OCI-LY7 (cell line): ENCODE data around the gene SMAD4. TPM values are rescaled to one million over a fixed set of nuclear protein-coding genes. Genes with fewer than 3 reads are reported as not detected.

ENCODE experiments used
- BruUV-seq: library from RNA; stranded (reverse); fragments of 400-500 nt; replicated peaks from 2 replicates; lab custom pipeline; 2021; lab: Mats Ljungman, UMichigan
- CTCF ChIA-PET: fragments of 300-600 bp; sonication (Branson Sonifier 250); formaldehyde crosslinking; loops from one replicate; lab custom pipeline; 2022; ENCODE audit warnings: antibody characterized with exemption; ENCODE audit not compliant: unreplicated experiment; lab: Charles Lee
- POLR2A ChIA-PET: fragments of 300-600 bp; sonication (Branson Sonifier 250); formaldehyde crosslinking; loops from one replicate; lab custom pipeline; 2022; ENCODE audit warnings: antibody characterized with exemption; lab: Charles Lee
- DNase-seq: peaks from one replicate; pipeline ENCODE4 v3.0.0-alpha.2; 2015; ENCODE audit warnings: low spot score
- H2AFZ ChIP-seq: fragments of 200-600 bp; sonication (generic), shearing (Covaris generic); 2 replicates; pipeline ENCODE4 v1.6.1; 2014; ENCODE audit warnings: mild to moderate bottlenecking, antibody characterized with exemption, low read length, moderate library complexity
- H3K27ac ChIP-seq: fragments of 200-600 bp; sonication (generic); 2 replicates; pipeline ENCODE4 v1.5.1; 2014; ENCODE audit warnings: mixed run types, low read depth, mild to moderate bottlenecking, moderate library complexity, low read length, inconsistent platforms; ENCODE audit not compliant: poor library complexity, severe bottlenecking
- H3K36me3 ChIP-seq: fragments of 200-600 bp; sonication (generic); 2 replicates; pipeline ENCODE4 v1.6.1; 2014; ENCODE audit warnings: mild to moderate bottlenecking, antibody characterized with exemption, low read length, moderate library complexity, mixed read lengths; ENCODE audit not compliant: insufficient read depth
- H3K4me1 ChIP-seq: fragments of 200-600 bp; sonication (generic); 2 replicates; pipeline ENCODE4 v1.5.1; 2014; ENCODE audit warnings: mild to moderate bottlenecking, low read length; ENCODE audit not compliant: insufficient read depth, poor library complexity, severe bottlenecking
- H3K4me2 ChIP-seq: fragments of 200-600 bp; sonication (generic); 2 replicates; pipeline ENCODE4 v1.6.1; 2014; ENCODE audit warnings: mild to moderate bottlenecking, low read length
- H3K4me3 ChIP-seq: fragments of 200-600 bp; sonication (generic); 2 replicates; pipeline ENCODE4 v1.5.1; 2014; ENCODE audit warnings: mild to moderate bottlenecking, low read depth, low read length; ENCODE audit not compliant: poor library complexity, severe bottlenecking
- H3K79me2 ChIP-seq: fragments of 200-600 bp; sonication (generic); 2 replicates; pipeline ENCODE4 v1.6.1; 2016; ENCODE audit warnings: low read depth, mild to moderate bottlenecking, low read length, moderate library complexity, mixed read lengths; ENCODE audit not compliant: insufficient read depth
- H3K9me2 ChIP-seq: fragments of 200-600 bp; sonication (generic); 2 replicates; pipeline ENCODE4 v1.6.1; 2016; ENCODE audit warnings: mild to moderate bottlenecking, low read length, mixed read lengths; ENCODE audit not compliant: insufficient read depth
- H3K9me3 ChIP-seq: fragments of 200-600 bp; sonication (generic); 2 replicates; pipeline ENCODE4 v1.6.1; 2014; ENCODE audit warnings: mild to moderate bottlenecking, mixed run types, low read length, mixed read lengths
- H4K20me1 ChIP-seq: fragments of 200-600 bp; sonication (generic); 2 replicates; pipeline ENCODE4 v1.6.1; 2014; ENCODE audit warnings: mild to moderate bottlenecking, antibody characterized with exemption, low read length, moderate library complexity, mixed read lengths; ENCODE audit not compliant: insufficient read depth
- EZH2phosphoT487 ChIP-seq: fragments of 200-600 bp; sonication (generic); IDR thresholded peaks from 2 replicates; pipeline ENCODE4 v1.6.1; 2018; ENCODE audit warnings: low read depth, borderline replicate concordance, mild to moderate bottlenecking, mixed run types, antibody characterized with exemption, low read length, moderate library complexity, mixed read lengths
- intact Hi-C: fragments of 100-400 bp; cut with micrococcal nuclease; formaldehyde crosslinking; loops from one replicate; pipeline ENCODE4 v1.10.0; 2022; ENCODE audit not compliant: unreplicated experiment
- total RNA-seq, 2 experiments: library from RNA; depleted of rRNA in 1 of 2; stranded (reverse); fragments of >200 nt in 1 of 2; shearing (Covaris generic) in 1 of 2; gene quantifications; 2 replicates each; pipeline ENCODE4 v1.2.3, GENCODE V29; 2014 to 2022
- TF ChIP-seq, protein P1 (sequence below): fragments of 200-600 bp; sonication (generic); conservative IDR thresholded peaks from 2 replicates; pipeline ENCODE4 v1.5.1; 2014; ENCODE audit warnings: mild to moderate bottlenecking, antibody characterized with exemption, low read length, moderate library complexity, mixed read lengths

The SMAD4 gene
- total RNA-seq, 2 experiments from 2014 or later: 44.7 to 47.6 TPM

DNA sequence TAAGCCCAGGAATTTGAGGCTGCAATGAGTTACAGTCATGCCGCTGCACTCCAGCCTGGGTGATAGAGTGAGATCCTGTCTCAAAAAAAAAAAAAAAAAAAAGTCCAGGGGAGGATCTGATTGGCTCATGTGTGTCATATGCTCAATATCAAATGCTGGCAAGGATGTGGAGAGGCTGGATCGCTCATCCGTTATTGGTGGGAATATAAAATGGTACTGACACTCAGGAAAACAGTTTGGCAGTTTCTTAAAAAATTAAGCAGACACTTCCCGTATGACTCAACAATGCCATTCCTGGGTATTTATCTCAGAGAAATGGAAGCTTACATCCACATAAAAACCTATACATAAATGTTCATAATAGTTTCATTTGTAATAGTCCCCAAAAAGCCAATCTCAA lies 98.5 kb downstream of the SMAD4 start:
- POLR2A ChIA-PET: interaction anchor here (0.7 kb wide), 1 partner anchor 17 kb away, joined by 6 read pairs; no protein-coding TSS in a partner anchor
- no peak overlapping the region for H3K4me2 ChIP-seq
- CTCF ChIA-PET: no interaction called here
- TF ChIP-seq, protein P1, sequence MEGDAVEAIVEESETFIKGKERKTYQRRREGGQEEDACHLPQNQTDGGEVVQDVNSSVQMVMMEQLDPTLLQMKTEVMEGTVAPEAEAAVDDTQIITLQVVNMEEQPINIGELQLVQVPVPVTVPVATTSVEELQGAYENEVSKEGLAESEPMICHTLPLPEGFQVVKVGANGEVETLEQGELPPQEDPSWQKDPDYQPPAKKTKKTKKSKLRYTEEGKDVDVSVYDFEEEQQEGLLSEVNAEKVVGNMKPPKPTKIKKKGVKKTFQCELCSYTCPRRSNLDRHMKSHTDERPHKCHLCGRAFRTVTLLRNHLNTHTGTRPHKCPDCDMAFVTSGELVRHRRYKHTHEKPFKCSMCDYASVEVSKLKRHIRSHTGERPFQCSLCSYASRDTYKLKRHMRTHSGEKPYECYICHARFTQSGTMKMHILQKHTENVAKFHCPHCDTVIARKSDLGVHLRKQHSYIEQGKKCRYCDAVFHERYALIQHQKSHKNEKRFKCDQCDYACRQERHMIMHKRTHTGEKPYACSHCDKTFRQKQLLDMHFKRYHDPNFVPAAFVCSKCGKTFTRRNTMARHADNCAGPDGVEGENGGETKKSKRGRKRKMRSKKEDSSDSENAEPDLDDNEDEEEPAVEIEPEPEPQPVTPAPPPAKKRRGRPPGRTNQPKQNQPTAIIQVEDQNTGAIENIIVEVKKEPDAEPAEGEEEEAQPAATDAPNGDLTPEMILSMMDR: no peak
- TF ChIP-seq EZH2phosphoT487: no peak
- no peaks in the 10 kb centered on the region for H3K4me1 ChIP-seq
- BruUV-seq: no TSS peak
- H2AFZ ChIP-seq: no peak overlapping the region
- no peaks in the 10 kb centered on the region for H3K9me2 ChIP-seq
- H3K36me3 ChIP-seq: no peaks in the 10 kb centered on the region
- H3K4me3 ChIP-seq: no peak overlapping the region
- H3K9me3 ChIP-seq: no peaks in the 10 kb centered on the region
- no peaks in the 10 kb centered on the region for H4K20me1 ChIP-seq
- no peaks in the 10 kb centered on the region for H3K79me2 ChIP-seq
- no peak for DNase-seq
- no peak overlapping the region for H3K27ac ChIP-seq
- intact Hi-C loops: no loop called here

DNA sequence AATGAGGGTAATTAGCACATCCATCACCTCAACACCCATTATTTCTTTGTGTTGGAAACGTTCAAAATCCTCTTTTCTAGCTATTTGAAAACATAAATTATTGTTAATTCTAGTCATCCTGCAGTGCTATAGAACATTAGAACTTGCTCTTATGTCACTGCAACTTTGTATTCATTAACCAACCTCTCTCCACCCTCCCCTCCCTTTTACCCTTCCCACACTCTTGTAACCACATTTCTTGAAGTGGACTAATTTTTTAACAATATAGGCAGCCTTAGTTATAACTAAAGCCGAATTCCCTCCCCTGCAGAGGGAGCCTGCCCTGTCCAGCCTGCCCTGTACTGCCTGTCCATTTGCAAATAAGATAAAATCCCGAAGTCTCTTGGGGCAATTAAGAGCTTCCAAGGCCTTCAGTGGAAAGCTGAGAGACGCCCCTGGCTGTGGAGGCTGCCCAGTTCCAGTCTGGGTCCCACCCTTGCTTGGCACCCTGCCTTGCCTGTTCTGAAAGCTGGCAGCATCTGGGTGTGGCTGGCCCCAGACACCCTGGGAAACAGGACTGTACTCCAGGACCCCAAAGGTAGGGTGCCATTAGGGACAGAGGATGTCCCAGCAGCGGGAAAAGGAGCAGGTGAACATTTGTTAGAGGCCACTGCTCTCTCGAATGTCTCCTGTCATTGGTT lies 102.4 kb downstream of the SMAD4 start:
- intact Hi-C loops: no loop called here
- no peaks in the 10 kb centered on the region for H3K9me2 ChIP-seq
- ChIA-PET POLR2A (no interaction called here), CTCF (no interaction called here)
- H3K27ac ChIP-seq: no peak overlapping the region
- H3K9me3 ChIP-seq: no peaks in the 10 kb centered on the region
- H3K4me1 ChIP-seq: no peaks in the 10 kb centered on the region
- no peak overlapping the region for H3K4me3 ChIP-seq
- H3K36me3 ChIP-seq: no peaks in the 10 kb centered on the region
- H3K79me2 ChIP-seq: no peaks in the 10 kb centered on the region
- no TSS peak for BruUV-seq
- H2AFZ ChIP-seq: no peak overlapping the region
- no peak for DNase-seq
- no peak overlapping the region for H3K4me2 ChIP-seq
- TF ChIP-seq EZH2phosphoT487: no peak
- TF ChIP-seq, protein P1: no peak
- H4K20me1 ChIP-seq: no peaks in the 10 kb centered on the region

DNA sequence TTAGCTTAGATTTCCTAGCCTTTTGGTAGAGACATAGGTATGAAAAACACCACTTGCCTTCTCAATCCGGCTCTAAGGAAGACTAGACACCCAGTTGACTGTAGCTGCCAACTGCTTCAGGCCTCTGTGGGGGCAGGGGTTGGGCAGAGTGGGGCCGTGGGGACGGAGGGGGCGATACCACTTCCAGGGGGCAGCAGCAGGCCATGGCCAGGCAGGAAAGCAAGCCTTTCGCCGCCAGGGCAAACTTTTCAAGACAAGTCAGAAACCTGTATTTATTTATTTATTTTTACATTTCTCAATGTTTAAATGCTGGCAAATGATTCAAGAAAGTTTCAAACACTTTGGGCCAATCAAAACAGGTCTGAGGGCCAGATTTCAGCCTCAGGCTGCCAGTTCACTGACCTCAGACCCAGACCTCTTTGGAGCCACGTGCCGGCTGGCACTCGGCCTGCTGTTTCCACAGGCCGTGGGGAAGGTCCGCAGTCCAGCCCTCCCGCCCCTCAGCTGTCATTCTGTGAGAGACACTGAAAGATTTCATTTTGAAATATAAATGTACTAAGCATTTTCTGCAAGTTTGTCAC lies 103.7 kb downstream of the SMAD4 start:
- no peaks in the 10 kb centered on the region for H3K79me2 ChIP-seq
- H3K9me2 ChIP-seq: no peaks in the 10 kb centered on the region
- intact Hi-C loops: no loop called here
- H3K4me3 ChIP-seq: no peak overlapping the region
- no peak for DNase-seq
- TF ChIP-seq, protein P1: no peak
- no peak for TF ChIP-seq EZH2phosphoT487
- no peak overlapping the region for H3K27ac ChIP-seq
- no TSS peak for BruUV-seq
- no peaks in the 10 kb centered on the region for H3K9me3 ChIP-seq
- no peaks in the 10 kb centered on the region for H4K20me1 ChIP-seq
- H3K36me3 ChIP-seq: no peaks in the 10 kb centered on the region
- ChIA-PET POLR2A (interaction anchor here (0.7 kb wide), 1 partner anchor 251 kb away, joined by 3 read pairs; no protein-coding TSS in a partner anchor), CTCF (interaction anchor here (0.6 kb wide), 1 partner anchor 25 kb away, joined by 3 read pairs; no protein-coding TSS in a partner anchor)
- H2AFZ ChIP-seq: no peak overlapping the region
- H3K4me2 ChIP-seq: no peak overlapping the region
- H3K4me1 ChIP-seq: peaks cover 8% of the 10 kb centered on the region
